VCaP (cell line): ENCODE results near the gene MOB2.

Experiments
- H3K27ac ChIP-seq: fragments of 450-650 bp; 2 replicates; pipeline ENCODE4 v1.5.1; 2017
- TF ChIP-seq, protein P1 (sequence below): fragments of 450-650 bp; conservative IDR thresholded peaks from 2 replicates; pipeline ENCODE4 v1.5.1; 2017; ENCODE audit warnings: mild to moderate bottlenecking, moderate library complexity

The MOB2 gene

GRCh38 chr11:1478011-1478410, 8.6 kb downstream of the MOB2 start:
- TF ChIP-seq, protein P1, sequence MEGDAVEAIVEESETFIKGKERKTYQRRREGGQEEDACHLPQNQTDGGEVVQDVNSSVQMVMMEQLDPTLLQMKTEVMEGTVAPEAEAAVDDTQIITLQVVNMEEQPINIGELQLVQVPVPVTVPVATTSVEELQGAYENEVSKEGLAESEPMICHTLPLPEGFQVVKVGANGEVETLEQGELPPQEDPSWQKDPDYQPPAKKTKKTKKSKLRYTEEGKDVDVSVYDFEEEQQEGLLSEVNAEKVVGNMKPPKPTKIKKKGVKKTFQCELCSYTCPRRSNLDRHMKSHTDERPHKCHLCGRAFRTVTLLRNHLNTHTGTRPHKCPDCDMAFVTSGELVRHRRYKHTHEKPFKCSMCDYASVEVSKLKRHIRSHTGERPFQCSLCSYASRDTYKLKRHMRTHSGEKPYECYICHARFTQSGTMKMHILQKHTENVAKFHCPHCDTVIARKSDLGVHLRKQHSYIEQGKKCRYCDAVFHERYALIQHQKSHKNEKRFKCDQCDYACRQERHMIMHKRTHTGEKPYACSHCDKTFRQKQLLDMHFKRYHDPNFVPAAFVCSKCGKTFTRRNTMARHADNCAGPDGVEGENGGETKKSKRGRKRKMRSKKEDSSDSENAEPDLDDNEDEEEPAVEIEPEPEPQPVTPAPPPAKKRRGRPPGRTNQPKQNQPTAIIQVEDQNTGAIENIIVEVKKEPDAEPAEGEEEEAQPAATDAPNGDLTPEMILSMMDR = no peak
- no peak overlapping the region for H3K27ac ChIP-seq

- no peak overlapping the region for H3K27ac ChIP-seq
- TF ChIP-seq, protein P1 = no peak
Measured at GRCh38 chr11:1476940-1477736, 9.4 kb downstream of the MOB2 start.

- no peak overlapping the region for H3K27ac ChIP-seq
- TF ChIP-seq, protein P1 = no peak
Measured at GRCh38 chr11:1475841-1476240, 10.7 kb downstream of the MOB2 start.

DNA sequence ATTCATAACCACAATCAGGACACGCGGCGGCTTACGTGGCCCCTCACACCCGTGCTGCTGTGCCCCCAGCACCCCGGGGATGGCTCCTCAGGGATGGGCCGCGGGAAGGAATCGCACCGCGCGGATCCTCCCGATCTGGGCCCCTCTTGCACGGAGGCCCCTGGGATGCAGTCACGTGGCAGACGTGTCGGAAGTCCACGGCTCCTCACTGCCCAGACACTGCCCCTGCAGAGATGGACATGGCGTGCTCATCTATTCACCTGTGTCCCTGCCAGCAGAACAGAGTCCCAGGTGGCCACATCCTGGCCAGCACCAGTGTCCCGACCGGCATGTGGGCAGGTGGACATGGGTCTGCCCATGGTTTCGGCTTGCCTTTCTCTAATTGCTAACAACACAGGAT, 12.8 kb downstream of the MOB2 start:
- no peak overlapping the region for H3K27ac ChIP-seq
- TF ChIP-seq, protein P1 = no peak

GRCh38 chr11:1473011-1473628, 13.5 kb downstream of the MOB2 start:
- no peak overlapping the region for H3K27ac ChIP-seq
- TF ChIP-seq, protein P1 = no peak

GRCh38 chr11:1472180-1473005, 14.2 kb downstream of the MOB2 start:
- TF ChIP-seq, protein P1 = no peak

GRCh38 chr11:1471736-1472135, 14.8 kb downstream of the MOB2 start:
- no peak overlapping the region for H3K27ac ChIP-seq
- TF ChIP-seq, protein P1 = no peak

More at GRCh38 chr11:1472180-1473005, 14.2 kb downstream of the MOB2 start:
- H3K27ac ChIP-seq = no peak overlapping the region
